Stimulated activated CD4-positive, alpha-beta T cell treated with anti-CD3 and anti-CD28 coated beads, Interleukin-2, amount 100 ng/mL, for 48 hours (primary cell): ENCODE measurements around the gene ZNF33A.
"Not testable (repeated sequence)": the region's sequence is repeated elsewhere in the genome, so short reads cannot be mapped to it uniquely, and the experiment has no call there.

Source experiments
- DNase-seq, 2 donors: peaks; one replicate each; pipeline ENCODE4 v3.0.0-alpha.2; 2020

ZNF33A gene

GRCh38 chr10:38010119-38010903 lies at the start of gene ZNF33A:
TSS of gene ZNF33A (plus strand) at chr10:38010675. CDS start at chr10:38012342, 1,667 bp downstream.
- peak; percentile 80 to 82 for DNase-seq

GRCh38 chr10:37965006-37965405 lies 45.5 kb upstream of the ZNF33A start:
- no peak for DNase-seq

GRCh38 chr10:37972396-37972795 lies 38.1 kb upstream of the ZNF33A start:
- no peak for DNase-seq

- no peak for DNase-seq
Measured at GRCh38 chr10:37975401-37975991, 35.0 kb upstream of the ZNF33A start.

GRCh38 chr10:37976091-37976879 lies 34.2 kb upstream of the ZNF33A start, which contains the start of gene ZNF25:
TSS of gene ZNF25 (minus strand) at chr10:37976647. CDS start at chr10:37971722, 4,925 bp downstream.
- DNase-seq: peak; percentile 93 to 97

GRCh38 chr10:37976880-37977203 lies 33.6 kb upstream of the ZNF33A start:
- no peak for DNase-seq

- DNase-seq: no peak
Measured at GRCh38 chr10:37991655-37992054, 18.8 kb upstream of the ZNF33A start.

- DNase-seq: no peak
Measured at GRCh38 chr10:37992083-37992482, 18.4 kb upstream of the ZNF33A start.

- not testable (repeated sequence) for DNase-seq
Measured at GRCh38 chr10:37998920-37999319, 11.6 kb upstream of the ZNF33A start.

- DNase-seq: not testable (repeated sequence)
Measured at GRCh38 chr10:38000474-38000873, 10.0 kb upstream of the ZNF33A start.

GRCh38 chr10:38003026-38003425 lies 7.4 kb upstream of the ZNF33A start:
- no peak for DNase-seq

- DNase-seq: no peak
Measured at GRCh38 chr10:38003588-38003987, 6.9 kb upstream of the ZNF33A start.

- DNase-seq: no peak
Measured at GRCh38 chr10:38007551-38007950, 2.9 kb upstream of the ZNF33A start.

- DNase-seq: no peak
Measured at GRCh38 chr10:38007991-38008390, 2.5 kb upstream of the ZNF33A start.

- no peak for DNase-seq
Measured at GRCh38 chr10:38016354-38016753, 5.9 kb downstream of the ZNF33A start.

- DNase-seq: not testable (repeated sequence)
Measured at GRCh38 chr10:38019124-38019523, 8.6 kb downstream of the ZNF33A start.

GRCh38 chr10:38025283-38025682 lies 14.8 kb downstream of the ZNF33A start:
- DNase-seq: no peak

GRCh38 chr10:38027986-38028385 lies 17.5 kb downstream of the ZNF33A start:
- DNase-seq: no peak

- DNase-seq: no peak
Measured at GRCh38 chr10:38032886-38033285, 22.4 kb downstream of the ZNF33A start.

GRCh38 chr10:38038107-38038931 lies 27.8 kb downstream of the ZNF33A start:
- DNase-seq: no peak

- no peak for DNase-seq
Measured at GRCh38 chr10:38038932-38039245, 28.4 kb downstream of the ZNF33A start.

- DNase-seq: no peak
Measured at GRCh38 chr10:38043516-38043915, 33.0 kb downstream of the ZNF33A start.

- no peak for DNase-seq
Measured at GRCh38 chr10:38045129-38045528, 34.7 kb downstream of the ZNF33A start.
